Neural cell (in vitro differentiated cells): Measurements from ENCODE around the gene RASGRP3. TPM values are rescaled to one million over a fixed set of nuclear protein-coding genes. Genes with fewer than 3 reads are reported as not detected.

Source experiments
- H2AFZ ChIP-seq: fragments of 200-600, 300-800 bp; sonication (generic), shearing (Covaris generic); 2 replicates; pipeline ENCODE4 v1.6.0; 2014; ENCODE audit warnings: low read depth, mild to moderate bottlenecking, antibody characterized with exemption, low read length, moderate library complexity
- H3F3A ChIP-seq: fragments of 200-600 bp; shearing (Covaris generic); 2 replicates; pipeline ENCODE4 v1.6.1; 2016; ENCODE audit warnings: mild to moderate bottlenecking, moderate library complexity, mixed read lengths, antibody characterized with exemption, low read length; ENCODE audit not compliant: insufficient read depth, poor library complexity, severe bottlenecking
- H3K27ac ChIP-seq: fragments of 200-600, 300-800 bp; sonication (generic), shearing (Covaris generic); 2 replicates; pipeline ENCODE4 v1.5.1; 2014; ENCODE audit warnings: mild to moderate bottlenecking, low read length, moderate library complexity
- H3K27me3 ChIP-seq: fragments of 300-800, 200-600 bp; sonication (generic), shearing (Covaris generic); 2 replicates; pipeline ENCODE4 v1.6.0; 2014; ENCODE audit warnings: mild to moderate bottlenecking, low read depth, low read length, moderate library complexity; ENCODE audit not compliant: insufficient read depth
- H3K36me3 ChIP-seq: fragments of 300-800, 200-600 bp; sonication (generic), shearing (Covaris generic); 2 replicates; pipeline ENCODE4 v1.5.1; 2014; ENCODE audit warnings: mild to moderate bottlenecking, antibody characterized with exemption, low read length, moderate library complexity; ENCODE audit not compliant: insufficient read depth
- H3K4me2 ChIP-seq: fragments of 300-800, 200-600 bp; sonication (generic), shearing (Covaris generic); 2 replicates; pipeline ENCODE4 v1.6.0; 2014; ENCODE audit warnings: mild to moderate bottlenecking, low read length
- H3K4me3 ChIP-seq: fragments of 300-800, 200-600 bp; sonication (generic), shearing (Covaris generic); 2 replicates; pipeline ENCODE4 v1.5.1; 2014; ENCODE audit warnings: mild to moderate bottlenecking, low read length, moderate library complexity
- H3K79me2 ChIP-seq: fragments of 200-600 bp; shearing (Covaris generic); replicated peaks from 2 replicates; pipeline ENCODE4 v1.6.0; 2014; ENCODE audit warnings: mild to moderate bottlenecking, low read length, moderate library complexity; ENCODE audit not compliant: insufficient read depth
- H3K9ac ChIP-seq: fragments of 300-800, 200-600 bp; sonication (generic), shearing (Covaris generic); 2 replicates; pipeline ENCODE4 v1.6.1; 2016; ENCODE audit warnings: mild to moderate bottlenecking, low read length, mixed read lengths
- H3K9me2 ChIP-seq: fragments of 200-600 bp; shearing (Covaris generic); 2 replicates; pipeline ENCODE4 v1.6.1; 2016; ENCODE audit warnings: mild to moderate bottlenecking, low read length, mixed read lengths; ENCODE audit not compliant: insufficient read depth
- H3K9me3 ChIP-seq: fragments of 200-600, 300-800 bp; sonication (generic), shearing (Covaris generic); 2 replicates; pipeline ENCODE4 v1.6.1; 2016; ENCODE audit warnings: mild to moderate bottlenecking, mixed run types, low read length, moderate library complexity, mixed read lengths
- H4K20me1 ChIP-seq: fragments of 200-600 bp; shearing (Covaris generic); 2 replicates; pipeline ENCODE4 v1.6.1; 2016; ENCODE audit warnings: mild to moderate bottlenecking, mixed run types; ENCODE audit not compliant: insufficient read depth
- CTCF ChIP-seq: fragments of 450-650 bp; IDR thresholded peaks from 2 replicates; pipeline ENCODE4 v1.5.1; 2014; ENCODE audit warnings: antibody characterized with exemption, mild to moderate bottlenecking, moderate library complexity; ENCODE audit not compliant: poor library complexity, severe bottlenecking
- EP300 ChIP-seq: fragments of 450-650 bp; conservative IDR thresholded peaks from 2 replicates; pipeline ENCODE4 v1.6.1; 2014; ENCODE audit warnings: antibody characterized with exemption, mild to moderate bottlenecking, moderate library complexity; ENCODE audit not compliant: poor library complexity, severe bottlenecking
- EZH2 ChIP-seq: fragments of 200-600, 300-800 bp; shearing (Covaris generic), sonication (generic); IDR thresholded peaks from 2 replicates; pipeline ENCODE4 v1.6.1; 2014; ENCODE audit warnings: antibody characterized with exemption, low read length, borderline replicate concordance, mild to moderate bottlenecking; ENCODE audit not compliant: insufficient read depth, poor library complexity, severe bottlenecking
- MXI1 ChIP-seq: fragments of 450-650 bp; conservative IDR thresholded peaks from 2 replicates; pipeline ENCODE4 v1.6.1; 2014; ENCODE audit warnings: antibody characterized with exemption, mild to moderate bottlenecking; ENCODE audit not compliant: poor library complexity, severe bottlenecking
- POLR2AphosphoS5 ChIP-seq: IDR thresholded peaks from 2 replicates; pipeline ENCODE4 v1.6.1; 2012
- RAD21 ChIP-seq: fragments of 450-650 bp; conservative IDR thresholded peaks from 2 replicates; pipeline ENCODE4 v1.6.1; 2014; ENCODE audit warnings: antibody characterized with exemption, mild to moderate bottlenecking, moderate library complexity
- REST ChIP-seq: IDR thresholded peaks from 2 replicates; pipeline ENCODE4 v1.6.1; 2012; ENCODE audit warnings: borderline replicate concordance
- SMC3 ChIP-seq: fragments of 450-650 bp; conservative IDR thresholded peaks from 2 replicates; pipeline ENCODE4 v1.6.1; 2014; ENCODE audit warnings: antibody characterized with exemption, mild to moderate bottlenecking, moderate library complexity; ENCODE audit not compliant: poor library complexity
- TAF1 ChIP-seq: IDR thresholded peaks from 2 replicates; pipeline ENCODE4 v1.6.1; 2012; ENCODE audit warnings: low read depth
- polyA plus RNA-seq: library from polyadenylated mRNA; depleted of rRNA; stranded (reverse); fragments of >200 nt; gene quantifications from 2 replicates; pipeline ENCODE4 v1.2.3, GENCODE V29; 2014

RASGRP3 gene
- polyA plus RNA-seq, 1 donor from 2014 or later, result 25.3 TPM

- H3K9me2 ChIP-seq, result no peaks in the 10 kb centered on the region
- H3K4me2 ChIP-seq, result peak overlapping the region; percentile 58
- H3K27ac ChIP-seq, result peak overlapping the region; percentile 58
- peak overlapping the region; percentile 41 for H3K4me3 ChIP-seq
- H2AFZ ChIP-seq, result no peak overlapping the region
- no peak overlapping the region for H3K9ac ChIP-seq
- H3K36me3 ChIP-seq, result no peaks in the 10 kb centered on the region
- no peaks in the 10 kb centered on the region for H3K27me3 ChIP-seq
- H4K20me1 ChIP-seq, result no peaks in the 10 kb centered on the region
- H3K79me2 ChIP-seq, result no peaks in the 10 kb centered on the region
- H3F3A ChIP-seq, result no peaks in the 10 kb centered on the region
- TF ChIP-seq RAD21 (no peak), REST (no peak), POLR2AphosphoS5 (peak; percentile 18), MXI1 (no peak), SMC3 (no peak)
- H3K9me3 ChIP-seq, result no peaks in the 10 kb centered on the region
Observed at GRCh38 chr2:33444967-33445366, 31.5 kb upstream of the RASGRP3 start.

GRCh38 chr2:33448220-33448899 is 28.1 kb upstream of the RASGRP3 start:
- Histone ChIP-seq H3K27ac (no peak overlapping the region), H3K9me3 (peaks cover 8% of the 10 kb centered on the region), H3K9ac (no peak overlapping the region), H3K27me3 (no peaks in the 10 kb centered on the region), H2AFZ (no peak overlapping the region), H3K4me3 (no peak overlapping the region), H3K79me2 (no peaks in the 10 kb centered on the region), H3F3A (no peaks in the 10 kb centered on the region), H3K9me2 (no peaks in the 10 kb centered on the region), H4K20me1 (no peaks in the 10 kb centered on the region), H3K36me3 (no peaks in the 10 kb centered on the region), H3K4me2 (no peak overlapping the region)
- TF ChIP-seq EP300, result no peak
- TF ChIP-seq MXI1, result no peak
- no peak for TF ChIP-seq RAD21
- no peak for TF ChIP-seq SMC3
- TF ChIP-seq TAF1, result no peak
- TF ChIP-seq REST, result no peak
- no peak for TF ChIP-seq EZH2
- TF ChIP-seq POLR2AphosphoS5, result no peak
- TF ChIP-seq CTCF, result no peak
